ENCODE data around the gene BRSK1.
"Not testable (repeated sequence)": the region's sequence is repeated elsewhere in the genome, so short reads cannot be mapped to it uniquely, and the experiment has no call there.

The BRSK1 gene

DNA sequence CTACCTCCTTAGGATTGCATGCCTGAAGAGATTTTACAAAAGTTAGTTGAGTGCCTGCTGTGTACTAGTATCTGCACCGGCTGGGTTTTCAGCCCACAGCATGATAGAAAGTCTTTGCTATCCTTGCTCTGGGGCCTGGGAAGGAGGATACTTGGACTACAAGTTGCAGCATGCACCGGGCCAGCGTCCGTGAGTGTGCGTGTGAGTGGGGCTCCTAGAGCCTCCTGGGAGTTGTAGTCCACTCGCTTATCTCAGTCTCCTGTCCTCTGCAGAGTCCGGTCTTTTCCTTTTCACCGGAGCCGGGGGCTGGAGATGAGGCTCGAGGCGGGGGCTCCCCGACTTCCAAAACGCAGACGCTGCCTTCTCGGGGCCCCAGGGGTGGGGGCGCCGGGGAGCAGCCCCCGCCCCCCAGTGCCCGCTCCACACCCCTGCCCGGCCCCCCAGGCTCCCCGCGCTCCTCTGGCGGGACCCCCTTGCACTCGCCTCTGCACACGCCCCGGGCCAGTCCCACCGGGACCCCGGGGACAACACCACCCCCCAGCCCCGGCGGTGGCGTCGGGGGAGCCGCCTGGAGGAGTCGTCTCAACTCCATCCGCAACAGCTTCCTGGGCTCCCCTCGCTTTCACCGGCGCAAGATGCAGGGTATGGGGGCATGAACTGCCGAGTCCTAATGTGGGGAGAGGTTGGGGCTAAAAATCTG is 20.6 kb downstream of the BRSK1 start:
- peak; percentile 53 for DNase-seq (ENCODE audit: low read depth)

DNA sequence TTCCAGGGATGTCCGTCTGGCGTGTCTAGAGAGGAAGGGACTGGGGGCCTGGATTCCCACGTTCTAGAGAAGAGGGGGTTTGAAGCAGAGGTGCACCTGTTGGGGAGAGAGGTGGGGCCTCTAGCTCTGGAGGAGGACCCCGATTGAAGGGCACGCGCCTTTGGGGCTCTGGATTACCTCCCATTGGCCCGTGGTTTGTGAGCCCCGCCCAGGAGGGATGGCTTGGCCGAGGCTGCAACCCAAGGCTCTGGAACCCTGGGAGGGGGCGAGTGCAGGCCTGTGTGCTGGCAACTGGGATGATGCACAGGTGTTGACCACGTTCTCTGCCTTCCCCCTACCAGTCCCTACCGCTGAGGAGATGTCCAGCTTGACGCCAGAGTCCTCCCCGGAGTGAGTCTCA is 21.2 kb downstream of the BRSK1 start:
- no peak for DNase-seq (ENCODE audit: low read depth)

DNA sequence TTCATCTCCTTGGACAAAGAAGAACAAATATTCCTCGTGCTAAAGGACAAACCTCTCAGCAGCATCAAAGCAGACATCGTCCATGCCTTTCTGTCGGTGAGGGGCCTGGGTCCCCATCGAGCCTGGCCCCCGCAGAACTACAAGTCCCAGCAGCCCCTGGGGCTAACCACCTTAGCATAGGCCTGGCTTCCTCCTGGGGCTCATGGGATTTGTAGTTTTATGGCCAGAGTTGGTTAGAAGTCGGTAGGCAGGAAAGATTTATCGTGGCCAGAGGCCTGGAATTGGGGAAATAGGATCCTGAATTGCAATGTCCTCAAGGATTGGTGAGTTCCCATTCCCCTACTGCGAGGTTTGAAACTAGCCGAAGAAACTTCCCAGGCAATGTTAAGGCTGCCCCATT is 21.7 kb downstream of the BRSK1 start:
- peak; percentile 27 for DNase-seq (ENCODE audit: low read depth)

DNA sequence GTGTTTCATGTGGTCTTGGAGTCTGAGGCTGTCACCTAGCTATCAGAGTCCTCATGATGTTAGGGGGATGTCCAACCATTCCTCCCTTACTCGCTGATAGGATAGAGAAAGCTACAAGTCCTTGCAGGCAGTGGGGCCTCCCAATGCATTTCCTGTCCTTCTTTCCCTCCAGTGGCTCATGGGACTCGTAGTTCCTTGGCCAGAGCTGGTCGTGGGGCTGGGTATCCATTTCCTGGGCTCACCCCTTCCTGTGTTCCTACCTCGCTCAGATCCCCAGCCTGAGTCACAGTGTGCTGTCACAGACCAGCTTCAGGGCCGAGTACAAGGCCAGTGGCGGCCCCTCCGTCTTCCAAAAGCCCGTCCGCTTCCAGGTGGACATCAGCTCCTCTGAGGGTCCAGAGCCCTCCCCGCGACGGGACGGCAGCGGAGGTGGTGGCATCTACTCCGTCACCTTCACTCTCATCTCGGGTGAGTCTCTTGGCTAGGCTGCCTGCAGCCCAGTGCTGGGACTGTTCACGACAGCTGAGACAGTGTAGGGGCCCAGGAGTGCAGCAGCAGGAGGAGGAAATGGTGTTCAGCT is 22.3 kb downstream of the BRSK1 start:
- no peak for DNase-seq (ENCODE audit: low read depth)

DNA sequence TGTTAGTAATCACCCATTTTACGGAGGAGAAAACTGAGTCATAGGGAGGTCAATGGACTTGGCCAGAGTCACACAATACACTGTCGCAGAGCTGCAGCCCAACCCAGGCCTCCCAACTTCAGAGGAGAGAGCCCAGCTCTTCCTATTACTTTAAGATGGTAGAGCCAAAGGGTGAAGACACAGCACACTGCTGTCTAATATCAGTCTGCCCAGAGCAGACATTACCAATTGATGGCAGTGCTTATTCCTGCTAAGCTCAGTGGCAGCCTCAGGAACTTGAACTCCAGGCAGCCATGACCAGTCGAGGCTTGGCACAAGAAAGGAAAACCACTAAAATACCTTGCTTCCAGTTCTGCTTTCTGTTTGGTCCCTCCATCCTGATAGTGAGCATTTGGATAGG is 22.9 kb downstream of the BRSK1 start:
- no peak for DNase-seq (ENCODE audit: low read depth)

DNA sequence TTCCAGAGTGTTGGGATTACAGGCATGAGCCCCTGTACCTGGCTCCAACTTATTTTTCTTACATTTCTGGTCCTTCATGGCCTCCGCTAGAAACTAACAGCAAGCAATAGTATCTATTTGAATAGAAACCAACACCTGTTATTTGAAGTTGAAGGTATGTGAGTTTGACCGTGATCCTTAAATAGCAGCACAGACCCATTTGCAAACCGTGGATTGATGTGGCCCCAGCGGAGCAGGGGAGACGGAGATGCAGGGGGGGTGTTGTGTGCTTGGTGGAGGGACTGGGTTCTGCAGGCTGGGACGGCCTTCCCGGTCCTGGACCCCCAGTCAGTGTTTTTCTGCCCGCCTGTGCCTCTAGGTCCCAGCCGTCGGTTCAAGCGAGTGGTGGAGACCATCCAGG is 24.5 kb downstream of the BRSK1 start:
- no peak for DNase-seq (ENCODE audit: low read depth)

DNA sequence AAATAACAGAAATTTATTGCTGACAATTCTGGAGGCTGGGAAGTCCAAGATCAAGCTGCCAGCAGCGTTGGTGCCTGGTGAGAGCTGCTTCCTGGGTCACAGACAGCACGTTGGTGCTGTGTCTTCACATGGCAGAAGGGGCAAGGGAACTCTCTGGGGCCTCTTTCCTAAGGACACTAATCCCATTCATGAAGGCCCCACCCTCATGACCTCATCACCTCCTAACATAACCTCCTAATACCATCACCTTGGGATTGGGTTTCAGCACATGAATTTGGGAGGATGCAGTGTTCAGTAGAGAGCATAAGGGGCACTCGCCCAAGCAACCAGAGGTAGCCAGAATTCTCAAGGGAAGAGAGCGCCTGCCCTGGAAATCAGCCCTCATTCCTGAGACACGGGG is 25.7 kb downstream of the BRSK1 start:
- no peak for DNase-seq (ENCODE audit: low read depth)

DNA sequence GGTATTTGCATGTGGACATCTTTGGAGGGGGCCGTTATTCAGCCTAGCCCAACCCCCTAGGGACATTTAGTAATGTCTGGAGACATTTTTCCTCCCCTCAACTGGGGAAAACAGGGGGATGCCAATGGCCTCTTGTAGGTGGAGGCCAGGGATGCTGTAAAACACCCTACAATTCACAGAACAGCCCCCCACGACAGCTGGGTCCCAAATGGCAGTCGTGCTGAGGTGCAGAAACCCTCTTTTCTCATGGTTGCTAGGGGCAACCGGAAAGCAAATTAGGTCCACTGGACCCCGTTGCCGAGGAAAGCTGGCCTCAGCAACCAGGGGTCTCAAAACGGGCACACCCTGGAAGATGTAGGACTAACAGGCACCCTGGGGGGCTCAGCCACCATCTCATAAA is 26.7 kb downstream of the BRSK1 start:
- DNase-seq (ENCODE audit: low read depth) = no peak

DNA sequence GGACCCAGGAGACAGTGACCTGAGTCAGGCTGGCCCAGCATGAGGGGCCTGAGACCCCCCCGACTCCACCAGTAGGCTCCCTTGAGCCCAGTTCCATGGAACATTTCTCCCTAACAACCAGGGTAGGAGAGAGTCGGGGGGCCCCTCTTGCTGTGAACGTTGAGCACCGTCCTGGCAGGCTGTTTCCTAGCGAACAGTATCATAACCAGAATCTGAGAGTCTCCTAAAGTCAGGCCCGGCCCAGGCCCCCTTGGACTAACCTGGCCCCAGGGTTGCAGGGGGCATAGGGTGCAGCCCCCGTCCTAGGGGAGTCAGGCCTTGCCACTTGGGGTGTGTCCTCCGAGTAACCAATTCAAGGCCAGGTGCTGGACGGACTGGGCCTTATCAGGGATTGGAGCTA is 27.6 kb downstream of the BRSK1 start:
- no peak for DNase-seq (ENCODE audit: low read depth)

DNA sequence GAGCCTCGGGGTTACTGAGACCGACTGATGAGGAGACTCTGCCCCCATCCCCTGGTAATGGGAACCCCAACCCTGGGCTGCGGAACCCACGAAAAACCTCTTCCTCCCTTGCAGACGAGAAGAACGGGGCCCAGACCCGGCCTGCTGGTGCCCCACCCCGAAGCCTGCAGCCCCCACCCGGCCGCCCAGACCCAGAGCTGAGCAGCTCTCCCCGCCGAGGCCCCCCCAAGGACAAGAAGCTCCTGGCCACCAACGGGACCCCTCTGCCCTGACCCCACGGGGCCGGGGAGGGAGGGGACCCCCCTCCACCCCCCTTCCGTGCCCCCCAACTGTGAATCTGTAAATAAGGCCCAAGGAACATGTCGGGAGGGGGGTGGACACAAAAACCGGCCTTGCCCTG is 28.0 kb downstream of the BRSK1 start:
- DNase-seq (ENCODE audit: low read depth) = no peak

DNA sequence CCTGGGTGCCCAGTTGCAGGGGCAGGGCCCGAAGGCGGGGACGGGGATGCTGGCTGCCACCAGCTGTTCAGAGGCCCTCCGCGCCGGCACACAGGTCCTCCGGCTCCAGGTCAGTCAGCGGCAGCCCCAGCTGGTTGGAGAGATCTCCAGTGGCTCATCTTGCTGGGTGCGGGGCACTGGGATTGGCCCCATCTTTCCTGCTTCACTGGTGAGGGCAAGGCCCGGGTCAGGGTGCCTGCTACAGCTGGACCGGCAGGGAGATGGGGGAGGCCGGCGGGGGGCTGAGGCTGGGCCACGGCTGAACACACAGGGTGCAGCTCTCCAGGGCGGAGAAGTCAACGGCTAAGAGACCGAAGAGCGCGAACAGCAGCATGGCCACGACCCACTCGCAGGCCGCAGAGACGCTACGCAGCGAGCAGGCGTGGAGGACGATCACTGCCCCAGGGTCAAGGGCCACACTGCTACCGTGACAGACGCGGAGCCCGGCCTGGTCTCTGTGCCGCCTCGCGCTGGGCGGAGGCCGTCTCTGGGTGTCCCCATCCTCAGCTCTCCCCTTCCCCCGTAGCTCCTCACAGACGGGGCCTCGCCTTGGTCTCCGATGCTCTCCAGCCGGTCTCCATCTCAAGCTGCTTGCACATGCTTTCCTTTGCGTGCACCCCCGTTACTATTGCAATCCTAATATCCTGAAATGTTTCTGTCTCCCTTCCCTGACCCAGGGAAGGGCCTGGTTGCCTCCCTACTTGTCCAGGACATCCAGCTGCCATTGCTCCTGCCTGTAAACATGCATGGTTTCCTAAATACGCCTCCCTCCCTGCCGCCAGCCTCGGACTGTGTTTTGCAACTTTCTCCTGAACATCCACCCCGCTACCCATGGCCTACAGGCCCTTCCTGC is 29.1 kb downstream of the BRSK1 start:
- no peak for DNase-seq (ENCODE audit: low read depth)

DNA sequence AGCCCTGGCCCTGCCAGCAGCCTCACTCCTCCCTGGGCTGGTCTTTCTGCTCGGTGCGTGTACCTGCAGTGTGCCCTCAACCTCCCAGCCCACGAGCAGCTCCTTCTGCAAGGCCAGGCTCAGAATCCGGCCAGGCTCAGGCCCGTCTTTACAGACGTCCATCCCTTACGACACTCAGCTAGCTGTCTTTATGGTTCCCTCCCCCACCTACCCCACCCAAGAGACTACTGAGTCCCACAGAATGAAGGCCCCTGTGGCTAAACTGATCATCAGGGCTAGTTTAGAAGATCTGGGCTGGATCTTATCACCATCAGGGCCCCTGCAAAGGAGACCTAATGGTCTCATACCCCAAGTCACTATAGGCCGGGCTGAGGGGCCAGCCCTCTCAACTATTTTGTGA is 30.6 kb downstream of the BRSK1 start:
- DNase-seq (ENCODE audit: low read depth) = no peak

DNA sequence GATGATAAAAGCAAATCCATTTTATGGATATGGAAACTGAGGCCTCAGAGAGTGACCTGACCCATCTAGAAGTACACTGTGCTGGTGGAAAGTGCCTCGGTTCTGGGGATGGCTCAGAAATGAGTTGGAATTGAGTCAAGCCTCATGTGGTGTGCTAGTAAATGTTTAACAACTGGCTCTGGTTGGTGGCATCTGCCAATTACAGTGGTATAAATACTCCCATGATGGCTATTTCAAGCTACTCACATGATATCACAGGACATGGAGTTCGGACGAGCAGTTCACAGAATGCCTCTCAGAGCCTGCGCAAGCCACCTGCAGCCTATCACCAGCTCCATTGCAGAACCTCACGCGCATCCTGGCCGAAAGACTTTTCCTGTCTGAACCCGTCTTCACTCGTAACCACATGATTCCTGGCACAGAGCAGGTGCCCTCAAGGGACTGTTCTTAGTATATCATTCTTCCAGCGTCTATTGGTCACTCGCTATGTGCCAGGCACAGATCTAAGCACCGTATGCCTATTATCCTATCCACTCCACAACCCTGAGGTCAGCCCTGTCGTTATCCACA is 32.2 kb downstream of the BRSK1 start:
- DNase-seq (ENCODE audit: low read depth) = no peak

DNA sequence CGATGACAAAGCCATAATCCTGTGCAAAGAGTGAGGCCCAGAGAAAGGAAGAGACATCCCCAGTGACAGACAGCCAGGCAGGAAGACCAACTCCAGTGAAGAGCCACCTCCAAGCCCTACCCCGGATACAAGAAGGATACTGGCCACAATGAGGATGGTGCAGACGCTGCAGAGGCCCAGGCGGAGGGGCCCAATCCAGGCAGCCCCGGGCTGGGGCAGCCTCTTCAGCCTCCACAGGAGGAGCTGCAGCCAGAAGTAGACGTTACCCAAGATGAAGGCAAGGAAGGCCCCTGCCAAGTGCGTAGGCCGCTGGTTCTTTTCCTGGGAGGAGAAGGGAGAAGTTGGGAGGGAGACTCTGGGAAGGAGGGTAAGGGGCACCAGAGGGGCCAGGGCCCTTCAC is 32.8 kb downstream of the BRSK1 start:
- DNase-seq (ENCODE audit: low read depth) = no peak

DNA sequence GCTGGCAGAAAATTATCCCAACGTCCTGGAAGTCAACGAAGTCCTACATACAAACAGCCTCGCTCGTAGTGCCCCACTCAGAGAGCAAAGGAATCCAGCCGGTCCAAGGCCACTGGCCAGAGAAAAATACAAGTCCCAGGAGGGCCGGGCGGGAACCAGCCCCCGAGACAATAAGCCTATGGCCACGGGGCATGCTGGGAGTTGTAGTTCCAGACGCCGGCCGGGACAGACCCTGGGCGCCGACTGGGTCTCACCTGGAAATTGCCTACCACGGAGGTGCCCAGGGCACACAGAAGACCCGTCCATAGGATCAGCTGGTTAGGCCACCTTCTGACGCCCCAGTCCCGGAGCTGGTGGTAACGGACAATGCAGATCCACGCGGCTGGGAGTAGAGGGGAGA is 36.0 kb downstream of the BRSK1 start:
- peak; percentile 38 for DNase-seq (ENCODE audit: low read depth)

DNA sequence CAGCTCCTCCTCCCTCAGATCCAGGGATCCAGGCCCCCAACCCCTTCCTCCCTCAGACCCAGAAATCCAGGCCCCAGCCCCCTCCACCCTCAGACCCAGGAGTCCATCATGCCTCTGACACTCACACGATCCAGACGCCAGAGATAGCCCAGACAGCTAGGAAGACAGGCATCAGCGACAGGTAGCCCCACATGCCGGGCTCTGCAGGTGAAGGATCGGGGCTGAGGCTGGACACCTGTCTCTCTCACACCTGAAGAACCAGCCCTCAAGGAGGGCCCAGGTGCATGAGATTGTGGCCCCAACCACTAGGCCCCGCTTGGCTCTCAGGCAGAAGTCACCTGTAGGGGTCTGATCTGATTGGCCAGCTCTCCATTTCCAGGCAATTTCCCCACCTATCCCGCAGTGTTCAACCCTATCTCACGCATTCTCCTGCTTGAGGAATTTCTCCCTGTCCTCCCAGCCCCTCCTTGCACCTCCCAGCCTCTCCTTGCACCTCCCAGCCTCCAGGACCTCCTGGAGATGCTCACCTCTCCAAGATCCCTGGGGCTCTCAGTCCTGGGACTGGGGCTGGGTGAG is 37.1 kb downstream of the BRSK1 start:
- no peak for DNase-seq (ENCODE audit: low read depth)

DNA sequence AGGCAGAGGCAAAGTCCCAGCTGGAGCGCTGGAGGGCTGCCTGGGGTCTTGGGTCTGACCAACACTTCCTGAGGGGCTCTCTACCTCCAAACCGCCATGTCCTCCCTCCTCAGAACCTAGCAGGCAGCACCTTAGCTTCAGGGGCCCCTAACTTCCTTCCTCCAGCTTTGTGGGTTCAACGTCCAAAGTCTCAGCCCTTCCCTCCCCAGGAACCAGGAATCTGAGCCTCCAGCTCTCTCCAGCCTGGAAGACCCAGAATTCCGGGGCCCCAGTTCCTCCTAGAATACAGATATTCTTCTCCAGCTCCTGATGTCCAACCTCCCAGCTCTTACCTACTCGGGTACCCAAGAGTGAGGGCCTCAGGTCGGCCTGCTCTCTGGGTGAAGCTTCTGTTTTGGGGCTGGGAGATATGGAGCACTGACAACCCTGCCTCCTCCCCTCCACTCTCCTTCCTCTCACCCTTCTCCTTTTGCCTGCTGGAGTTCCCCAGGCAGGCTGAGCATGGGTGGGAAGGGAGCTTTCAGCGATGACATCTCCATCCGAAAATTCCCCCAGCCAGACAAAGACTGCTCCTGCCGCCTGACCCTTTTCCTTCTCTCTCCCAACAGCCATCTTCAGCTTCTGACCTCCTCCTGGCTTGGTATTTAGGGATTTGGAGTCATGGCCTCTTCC is 37.8 kb downstream of the BRSK1 start:
- DNase-seq (ENCODE audit: low read depth) = no peak

DNA sequence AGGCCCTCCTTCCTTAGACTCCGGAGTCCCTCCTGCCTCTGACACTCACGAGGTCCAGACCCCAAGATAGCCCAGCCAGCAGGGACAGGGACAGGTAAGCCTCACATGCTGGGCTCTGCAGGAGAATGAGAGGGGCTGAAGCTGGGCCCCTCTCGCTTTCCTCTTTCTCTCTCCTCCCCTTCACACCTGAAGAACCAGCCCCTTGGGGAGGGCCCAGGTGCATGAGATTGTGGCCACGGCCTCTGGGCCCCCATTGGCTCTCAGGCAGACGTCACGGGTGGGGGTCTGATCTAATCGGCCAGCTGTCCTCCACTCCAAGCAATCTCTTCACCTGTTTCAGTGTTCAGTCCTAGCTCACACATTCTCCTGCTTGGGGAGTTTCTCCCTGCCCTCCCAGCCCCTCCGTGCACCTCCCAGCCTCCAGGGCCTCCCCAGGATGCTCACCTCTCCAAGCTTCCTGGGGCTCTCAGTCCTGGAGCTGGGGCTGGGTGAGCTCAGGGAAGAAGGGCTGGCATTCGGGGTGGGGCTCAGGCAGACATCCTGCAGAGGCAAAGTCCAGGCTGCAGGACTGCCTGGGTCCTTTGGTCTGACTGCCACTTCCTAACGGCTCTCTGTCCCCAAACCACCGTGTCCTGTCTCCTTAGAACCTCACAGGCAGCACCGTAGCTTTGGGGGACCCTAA is 38.5 kb downstream of the BRSK1 start:
- DNase-seq (ENCODE audit: low read depth) = no peak

DNA sequence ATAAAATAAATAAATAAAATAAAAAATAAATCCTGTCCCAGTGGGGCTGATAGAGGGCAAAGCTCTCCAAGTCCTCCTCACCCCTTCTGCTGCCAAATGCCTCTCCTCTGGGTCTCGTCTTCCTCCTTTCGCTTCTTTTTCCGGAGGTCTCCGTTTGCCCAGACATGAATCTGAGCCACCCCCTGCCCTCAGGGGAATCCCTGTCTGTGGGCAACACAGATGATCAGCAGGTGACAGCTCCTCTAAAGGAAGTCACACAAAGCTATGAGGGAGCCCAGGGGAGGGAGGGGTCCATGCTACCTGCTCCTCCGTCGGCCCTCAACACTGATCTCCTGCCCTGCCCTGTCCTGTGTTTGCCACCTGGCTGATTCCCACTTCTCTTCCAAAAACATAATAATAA is 40.9 kb downstream of the BRSK1 start:
- DNase-seq (ENCODE audit: low read depth) = no peak

DNA sequence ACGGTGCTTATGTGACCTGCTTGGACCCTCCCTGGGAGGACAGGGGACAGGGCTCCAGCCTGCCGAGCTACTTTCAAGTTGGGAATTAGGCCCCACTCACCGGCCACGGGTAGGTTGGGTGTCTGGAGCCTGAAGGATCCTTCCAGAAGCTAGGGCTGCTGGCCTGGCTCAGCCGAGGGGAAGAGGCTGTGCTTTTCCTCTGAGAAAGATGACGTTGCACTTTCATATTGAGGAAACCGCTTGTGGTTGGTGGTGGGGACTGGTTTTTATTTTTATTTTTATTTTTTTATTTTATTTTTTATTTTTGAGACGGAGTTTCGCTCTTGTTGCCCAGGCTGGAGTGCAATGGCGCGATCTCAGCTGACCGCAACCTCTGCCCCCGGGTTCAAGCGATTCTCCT is 41.4 kb downstream of the BRSK1 start, which contains the start of gene TMEM150B:
Gene TMEM150B (minus strand): TSS at position 170 of the 400 bp plus-strand sequence. CDS start 4,305 bp downstream, outside the sequence.
- DNase-seq (ENCODE audit: low read depth) = no peak

DNA sequence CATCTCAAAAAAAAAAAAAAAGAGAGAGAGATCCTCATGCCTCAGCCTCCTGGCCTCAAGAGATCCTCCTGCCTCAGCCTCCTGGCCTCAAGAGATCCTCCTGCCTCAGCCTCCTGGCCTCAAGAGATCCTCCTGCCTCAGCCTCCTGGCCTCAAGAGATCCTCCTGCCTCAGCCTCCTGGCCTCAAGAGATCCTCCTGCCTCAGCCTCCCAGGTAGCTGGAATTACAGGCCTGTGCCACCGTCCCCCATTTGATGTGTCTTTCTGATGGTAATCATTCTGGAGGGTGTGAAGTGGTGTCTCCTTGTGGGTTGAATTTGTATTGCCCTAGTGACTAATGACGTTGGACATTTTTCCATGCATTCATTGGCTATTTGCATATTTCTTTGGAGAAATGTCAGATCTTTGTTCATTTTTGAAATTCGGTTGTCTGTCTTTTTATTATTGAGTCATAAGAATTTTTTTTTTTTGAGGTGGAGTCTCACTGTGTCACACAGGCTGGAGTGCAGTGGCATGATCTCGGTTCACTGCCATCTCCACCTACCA is 45.0 kb downstream of the BRSK1 start:
- DNase-seq (ENCODE audit: low read depth) = not testable (repeated sequence)

All from amniotic epithelial cell (primary cell).